Lung (tissue), 12 donors: ENCODE data around the gene WFDC2. TPM values are rescaled to one million over a fixed set of nuclear protein-coding genes. Genes with fewer than 3 reads are reported as not detected.
A peak's percentile ranks its signal among the peaks of the same experiment; 100 is the strongest.

Source experiments
- ATAC-seq: fragments of 200-7000 bp; cut with Tn5 transposase; one replicate; pipeline ENCODE4 v1.9.1; 2020; ENCODE audit warnings: moderate number of reproducible peaks; ENCODE audit not compliant: insufficient read depth, low FRiP score
- DNase-seq, 3 donors: peaks; one replicate each; pipeline ENCODE4 v3.0.0-alpha.2; 2013 to 2017
- H3K27ac ChIP-seq, 2 donors: one replicate each; pipeline ENCODE4 v1.5.1; 2013; ENCODE audit warnings: mild to moderate bottlenecking in 2 of 2, moderate library complexity in 2 of 2, control low read depth in 1 of 2, inconsistent platforms in 1 of 2, low read depth in 1 of 2, low read length in 1 of 2
- H3K27me3 ChIP-seq, 3 donors: one replicate each; pipeline ENCODE4 v1.5.1; 2013; ENCODE audit warnings: low read length in 2 of 3; ENCODE audit not compliant: control insufficient read depth in 3 of 3, insufficient read depth in 3 of 3
- H3K36me3 ChIP-seq, 4 donors: one replicate each; pipeline ENCODE4 v1.5.1; 2013; ENCODE audit warnings: low read length in 4 of 4, mild to moderate bottlenecking in 1 of 4, moderate library complexity in 1 of 4; ENCODE audit not compliant: control insufficient read depth in 4 of 4, insufficient read depth in 4 of 4
- H3K4me1 ChIP-seq, 5 donors: one replicate each; pipeline ENCODE4 v1.5.1; 2013; ENCODE audit warnings: low read length in 5 of 5, mild to moderate bottlenecking in 2 of 5, moderate library complexity in 1 of 5; ENCODE audit not compliant: control insufficient read depth in 5 of 5, insufficient read depth in 5 of 5
- H3K4me3 ChIP-seq: one replicate; pipeline ENCODE4 v1.5.1; 2013; ENCODE audit warnings: mild to moderate bottlenecking, control low read depth, moderate library complexity
- H3K9ac ChIP-seq, 2 donors: one replicate each; pipeline ENCODE4 v1.5.1; 2013; ENCODE audit warnings: low read length in 2 of 2, control low read depth in 1 of 2; ENCODE audit not compliant: insufficient read depth in 1 of 2
- H3K9me3 ChIP-seq, 4 donors: one replicate each; pipeline ENCODE4 v1.5.1; 2013; ENCODE audit warnings: low read length in 3 of 4, mild to moderate bottlenecking in 1 of 4, moderate library complexity in 1 of 4; ENCODE audit not compliant: control insufficient read depth in 4 of 4, insufficient read depth in 3 of 4
- WGBS, 2 donors: extraction: QIAGEN DNeasy Blood & Tissue Kit; methylation state at CpG; one replicate each; pipeline ENCODE4 v1.1.7; 2013; 5-methylcytosine and 5-hydroxymethylcytosine counted together
- polyA plus RNA-seq, 2 donors: library from polyadenylated mRNA; stranded (reverse); fragments of 200-250 nt; gene quantifications; one replicate each; pipeline ENCODE4 v1.2.1, GENCODE V29; 2013
- total RNA-seq, 2 donors: library from RNA; depleted of rRNA in 1 of 2; stranded (reverse); fragments of >200 nt in 1 of 2; gene quantifications; one replicate each; pipeline ENCODE4 v1.2.1, GENCODE V29; 2014 to 2021
- TF ChIP-seq, protein P1 (sequence below): IDR thresholded peaks from 2 replicates; pipeline ENCODE4 v1.5.1; 2012; ENCODE audit warnings: mild to moderate bottlenecking; ENCODE audit errors: control extremely low read depth, extremely low read depth
- donor health status: control.
- donor health status: control.
- donor health status: Bipolar disorder and iron deficiency.
- donor health status: healthy.
- donor health status: DM: yes; HTN: yes; CAD: no.

WFDC2 gene
- total and polyA plus RNA-seq, 4 donors = 62.8 to 1,020 (median 523) TPM

DNA sequence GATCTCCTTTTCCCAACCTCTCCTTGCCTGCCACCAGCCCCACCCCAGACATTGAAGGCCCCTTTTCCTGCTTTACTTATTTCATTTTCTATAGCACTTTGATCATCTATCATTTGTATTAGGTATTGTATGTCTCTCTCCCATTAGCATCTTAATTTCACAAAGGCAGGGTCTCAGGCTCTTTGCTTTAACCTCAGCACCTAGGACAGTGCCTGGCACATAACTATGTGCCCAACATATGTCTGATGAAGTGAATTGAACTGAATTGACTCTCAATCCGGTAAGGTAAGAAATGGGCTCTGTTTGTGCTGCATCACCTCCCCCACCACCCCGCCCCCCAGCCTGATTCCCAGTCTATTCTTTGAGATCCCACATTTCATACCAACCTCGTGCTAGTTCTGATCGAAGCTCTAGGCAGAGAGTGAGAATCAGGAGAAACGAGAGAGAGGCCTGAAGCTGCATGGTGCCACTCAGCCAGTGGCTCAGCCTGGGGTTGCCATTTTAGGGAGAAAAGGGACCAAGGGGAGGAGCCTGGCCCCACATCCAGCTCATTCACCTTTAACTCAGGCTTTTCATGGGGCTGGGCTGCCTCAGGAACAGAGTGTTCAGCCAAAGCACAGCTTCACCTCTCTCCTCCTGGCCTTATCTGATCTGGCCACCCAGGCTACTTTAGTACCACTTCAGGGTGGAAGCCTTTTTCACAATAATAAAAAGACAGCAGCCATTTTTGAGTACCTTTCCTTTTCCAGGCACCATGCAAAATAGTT lies 45.8 kb downstream of the WFDC2 start, which contains the start of gene SPINT3:
TSS of gene SPINT3 (minus strand) at position 476 of the 767 bp plus-strand sequence. CDS start at position 462, 14 bp downstream.
- no peak for ATAC-seq
- Histone ChIP-seq H3K36me3 (no peaks in the 10 kb centered on the region), H3K4me3 (no peak within 1 kb of the TSS), H3K27ac (no peak within 1 kb of the TSS), H3K4me1 (no peaks in the 10 kb centered on the region), H3K27me3 (no peaks in the 10 kb centered on the region), H3K9ac (no peak within 1 kb of the TSS), H3K9me3 (no peaks in the 10 kb centered on the region)
- no peak for DNase-seq
- 69 to 74% methylated on average over 5 of the region's 5 CpGs for WGBS, 2 donors
- TF ChIP-seq, protein P1, sequence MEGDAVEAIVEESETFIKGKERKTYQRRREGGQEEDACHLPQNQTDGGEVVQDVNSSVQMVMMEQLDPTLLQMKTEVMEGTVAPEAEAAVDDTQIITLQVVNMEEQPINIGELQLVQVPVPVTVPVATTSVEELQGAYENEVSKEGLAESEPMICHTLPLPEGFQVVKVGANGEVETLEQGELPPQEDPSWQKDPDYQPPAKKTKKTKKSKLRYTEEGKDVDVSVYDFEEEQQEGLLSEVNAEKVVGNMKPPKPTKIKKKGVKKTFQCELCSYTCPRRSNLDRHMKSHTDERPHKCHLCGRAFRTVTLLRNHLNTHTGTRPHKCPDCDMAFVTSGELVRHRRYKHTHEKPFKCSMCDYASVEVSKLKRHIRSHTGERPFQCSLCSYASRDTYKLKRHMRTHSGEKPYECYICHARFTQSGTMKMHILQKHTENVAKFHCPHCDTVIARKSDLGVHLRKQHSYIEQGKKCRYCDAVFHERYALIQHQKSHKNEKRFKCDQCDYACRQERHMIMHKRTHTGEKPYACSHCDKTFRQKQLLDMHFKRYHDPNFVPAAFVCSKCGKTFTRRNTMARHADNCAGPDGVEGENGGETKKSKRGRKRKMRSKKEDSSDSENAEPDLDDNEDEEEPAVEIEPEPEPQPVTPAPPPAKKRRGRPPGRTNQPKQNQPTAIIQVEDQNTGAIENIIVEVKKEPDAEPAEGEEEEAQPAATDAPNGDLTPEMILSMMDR = no peak

DNA sequence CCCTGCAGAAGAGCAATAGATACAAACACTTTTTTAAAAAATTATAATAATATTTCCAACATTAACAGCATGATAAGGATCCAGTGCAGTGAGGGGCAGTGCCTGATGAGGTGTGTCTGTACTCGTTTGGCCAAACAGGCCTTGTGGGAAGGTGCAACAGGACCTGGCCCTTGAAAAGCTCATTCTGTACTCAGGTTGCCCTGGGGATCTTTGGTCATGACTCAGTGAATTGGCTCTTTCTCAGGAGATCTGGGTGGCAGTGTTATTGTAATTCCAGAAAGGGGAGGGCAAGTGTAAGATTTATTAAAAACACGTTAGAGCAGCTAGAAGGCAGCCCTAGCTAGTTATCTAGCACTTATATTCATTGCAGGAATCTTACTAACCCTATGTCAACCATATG lies 48.7 kb downstream of the WFDC2 start:
- no peaks in the 10 kb centered on the region for H3K27me3 ChIP-seq
- no peaks in the 10 kb centered on the region for H3K9me3 ChIP-seq
- peak; percentile 60 for ATAC-seq
- no peak overlapping the region for H3K27ac ChIP-seq
- H3K4me3 ChIP-seq = no peak overlapping the region
- H3K36me3 ChIP-seq = no peaks in the 10 kb centered on the region
- no peak for DNase-seq
- TF ChIP-seq, protein P1 = no peak
- H3K4me1 ChIP-seq = no peaks in the 10 kb centered on the region
- 43 to 77% methylated on average over 2 of the region's 2 CpGs for WGBS, 2 donors
- no peak overlapping the region for H3K9ac ChIP-seq

DNA sequence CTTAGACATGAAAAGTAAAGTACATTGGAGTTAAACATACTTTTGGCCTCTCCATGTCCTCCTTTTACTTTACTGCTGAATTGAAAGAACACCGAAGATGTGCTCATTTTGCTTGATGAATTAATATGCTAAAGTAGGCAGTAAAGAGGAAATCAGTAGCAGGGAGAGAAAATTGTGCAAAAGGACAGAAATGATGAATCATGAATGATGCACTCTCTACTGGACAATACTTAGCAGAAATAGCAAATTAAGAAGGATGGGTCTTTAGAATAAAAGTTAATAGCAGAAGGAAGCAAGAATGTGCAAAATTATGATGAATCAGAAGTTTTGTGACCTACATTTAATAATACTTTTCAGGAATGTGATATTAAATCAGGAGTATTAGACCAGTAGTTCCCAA lies 54.3 kb downstream of the WFDC2 start:
- no peaks in the 10 kb centered on the region for H3K27me3 ChIP-seq
- ATAC-seq (no peak), DNase-seq (no peak)
- no peaks in the 10 kb centered on the region for H3K9me3 ChIP-seq
- H3K9ac ChIP-seq = no peak overlapping the region
- H3K4me3 ChIP-seq = no peak overlapping the region
- H3K27ac ChIP-seq = no peak overlapping the region
- H3K4me1 ChIP-seq = no peaks in the 10 kb centered on the region
- TF ChIP-seq, protein P1 = no peak
- no peaks in the 10 kb centered on the region for H3K36me3 ChIP-seq
- 80 to 86% methylated on average over 1 of the region's 1 CpG for WGBS, 2 donors
